EL (cell line): ENCODE results near the gene PAXX.

ENCODE experiments used
- DNase-seq: peaks from one replicate; pipeline ENCODE4 v3.0.0-alpha.2; 2016

PAXX gene

GRCh38 chr9:136953771-136954269 is 38.4 kb upstream of the PAXX start:
- no peak for DNase-seq

- DNase-seq = no peak
These were observed 37.7 kb upstream of the PAXX start for GRCh38 chr9:136954270-136955083.

GRCh38 chr9:136955202-136955942 is 36.9 kb upstream of the PAXX start:
- DNase-seq = no peak

- no peak for DNase-seq
These were observed 36.3 kb upstream of the PAXX start for GRCh38 chr9:136955943-136956335.

- DNase-seq = no peak
These were observed 35.6 kb upstream of the PAXX start for GRCh38 chr9:136956604-136957003.

- DNase-seq = no peak
These were observed 34.8 kb upstream of the PAXX start for GRCh38 chr9:136957461-136957860.

GRCh38 chr9:136957901-136958300 is 34.3 kb upstream of the PAXX start:
- no peak for DNase-seq

- no peak for DNase-seq
These were observed 33.7 kb upstream of the PAXX start for GRCh38 chr9:136958473-136958872.

GRCh38 chr9:136958898-136959850 is 33.0 kb upstream of the PAXX start:
- no peak for DNase-seq

GRCh38 chr9:136960212-136960937 is 31.8 kb upstream of the PAXX start:
- no peak for DNase-seq

GRCh38 chr9:136960938-136961275 is 31.3 kb upstream of the PAXX start:
- DNase-seq = no peak

GRCh38 chr9:136961279-136962065 is 30.8 kb upstream of the PAXX start:
- DNase-seq = no peak

- no peak for DNase-seq
These were observed 30.1 kb upstream of the PAXX start for GRCh38 chr9:136962163-136962562.

- DNase-seq = no peak
These were observed 29.4 kb upstream of the PAXX start for GRCh38 chr9:136962701-136963248.

GRCh38 chr9:136963341-136963740 is 28.9 kb upstream of the PAXX start:
- no peak for DNase-seq

GRCh38 chr9:136963751-136964150 is 28.5 kb upstream of the PAXX start:
- DNase-seq = no peak

GRCh38 chr9:136964171-136964689 is 28.0 kb upstream of the PAXX start:
- no peak for DNase-seq

- DNase-seq = no peak
These were observed 27.3 kb upstream of the PAXX start for GRCh38 chr9:136964833-136965422.

GRCh38 chr9:136965771-136966484 is 26.3 kb upstream of the PAXX start:
- no peak for DNase-seq
